HUDEP-2 (cell line): Measurements from ENCODE around the gene PCOLCE2.

Source experiments
- DNase-seq, 76 experiments: peaks; one replicate each; lab custom pipeline; 2025; ENCODE audit not compliant: unreplicated experiment in 76 of 76; lab: John Stamatoyannopoulos, UW

The PCOLCE2 gene

DNA sequence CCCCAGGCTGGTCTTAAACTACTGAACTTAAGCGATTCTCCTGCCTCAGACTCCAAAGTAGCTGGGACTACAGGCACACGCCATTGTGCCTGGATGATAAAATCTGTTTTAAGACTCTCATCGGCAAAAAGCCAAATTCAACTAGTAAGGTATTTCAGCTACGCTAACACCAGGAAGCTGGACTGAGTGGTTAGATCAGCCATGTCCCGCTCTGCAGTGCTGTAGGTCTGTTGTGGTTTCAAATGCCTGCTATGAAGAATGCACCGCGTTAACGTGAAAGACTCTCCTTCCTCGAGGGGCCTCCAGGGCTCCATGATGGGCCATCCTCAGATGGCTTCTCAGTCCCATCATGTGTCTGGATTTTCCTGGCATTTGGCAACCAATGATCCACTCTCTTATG is 70.2 kb downstream of the PCOLCE2 start:
- DNase-seq, result no peak

DNA sequence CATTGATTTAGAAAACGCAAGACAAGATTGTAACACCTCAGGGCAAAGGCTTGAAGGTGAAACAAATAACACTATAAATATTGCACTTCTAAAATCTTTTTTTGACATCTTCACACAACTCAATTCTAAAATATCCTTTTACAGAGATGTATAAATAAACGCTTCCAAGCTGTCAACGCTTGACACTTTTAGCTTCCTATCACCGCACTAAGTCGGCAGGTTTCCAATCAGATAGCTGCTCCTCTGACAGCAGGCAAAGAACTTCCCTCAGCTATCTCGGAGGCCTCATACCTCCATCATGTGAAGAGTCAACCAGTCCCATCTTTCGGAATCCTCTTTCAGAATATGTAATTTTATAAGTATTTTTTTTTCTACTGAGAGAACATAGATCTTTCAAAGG is 71.0 kb downstream of the PCOLCE2 start:
- peak in 5 of 76 experiments; percentile 6 to 65 (median 28) for DNase-seq

GRCh38 chr3:142817356-142817755 is 71.5 kb downstream of the PCOLCE2 start:
- DNase-seq, result no peak

GRCh38 chr3:142815803-142816202 is 73.1 kb downstream of the PCOLCE2 start:
- DNase-seq, result no peak

- no peak for DNase-seq
These were observed 79.6 kb downstream of the PCOLCE2 start for GRCh38 chr3:142809259-142809658.

- DNase-seq, result no peak
These were observed 80.6 kb downstream of the PCOLCE2 start for GRCh38 chr3:142808103-142808917.

GRCh38 chr3:142802891-142803290 is 86.0 kb downstream of the PCOLCE2 start:
- DNase-seq, result no peak

- no peak for DNase-seq
These were observed 87.1 kb downstream of the PCOLCE2 start for GRCh38 chr3:142801746-142802145.

DNA sequence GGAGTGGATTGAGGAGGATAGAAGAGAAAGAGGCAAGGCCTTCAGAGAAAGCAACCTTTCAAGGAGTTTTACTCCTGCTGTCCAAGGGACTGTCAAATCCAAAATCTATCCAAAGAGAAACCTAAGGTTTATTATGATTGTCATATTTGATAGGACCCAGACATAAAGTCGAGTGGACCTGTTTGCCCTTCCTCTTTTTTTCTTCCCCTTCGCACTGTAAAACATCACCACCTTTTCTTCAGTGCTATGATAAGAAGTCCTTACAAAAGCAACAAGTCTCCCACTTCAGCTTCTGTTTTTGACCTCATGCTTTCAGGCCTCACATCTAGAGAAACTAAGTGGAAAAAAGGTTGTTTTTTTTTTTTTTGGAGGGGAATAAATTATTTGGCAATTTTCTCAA is 92.1 kb downstream of the PCOLCE2 start:
- DNase-seq, result no peak

DNA sequence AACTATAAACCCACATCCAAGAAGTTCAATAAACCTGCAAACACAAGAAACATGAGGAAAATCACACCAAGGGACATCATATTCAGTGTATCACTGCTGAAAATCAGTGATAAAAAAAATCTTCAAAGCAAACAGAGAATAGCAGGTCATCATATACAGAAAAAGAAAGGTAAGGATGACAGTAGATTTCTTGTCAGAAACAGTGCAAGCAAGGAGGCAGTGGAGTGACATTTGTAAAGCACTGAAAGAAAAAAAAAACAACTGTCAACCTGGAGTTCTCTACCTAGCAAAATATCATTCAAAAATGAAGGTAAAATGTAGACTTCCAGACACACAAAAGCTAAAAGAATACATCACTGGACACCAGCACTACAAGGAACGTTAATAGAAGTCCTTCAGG is 93.6 kb downstream of the PCOLCE2 start:
- DNase-seq, result no peak

DNA sequence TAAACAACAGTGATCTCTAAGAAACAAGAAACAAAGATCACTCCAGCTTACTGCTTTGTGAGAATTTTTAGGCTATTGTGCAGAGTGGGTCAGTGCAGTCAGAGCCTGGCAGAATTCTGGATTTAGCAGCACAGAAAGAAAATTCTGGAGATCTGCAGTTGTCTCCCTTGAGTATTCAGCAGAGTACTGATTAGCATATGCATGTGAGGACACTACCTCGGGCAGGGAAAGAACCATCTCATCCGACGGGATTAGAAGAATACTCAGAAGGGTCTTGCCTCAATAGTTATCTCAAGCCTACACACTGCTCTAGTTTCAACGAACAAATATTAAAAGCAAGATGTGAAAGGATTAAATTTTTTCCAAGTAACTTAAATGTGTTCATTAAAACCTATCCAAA is 94.4 kb downstream of the PCOLCE2 start:
- DNase-seq, result no peak

GRCh38 chr3:142787719-142788118 is 101.2 kb downstream of the PCOLCE2 start:
- DNase-seq, result no peak

DNA sequence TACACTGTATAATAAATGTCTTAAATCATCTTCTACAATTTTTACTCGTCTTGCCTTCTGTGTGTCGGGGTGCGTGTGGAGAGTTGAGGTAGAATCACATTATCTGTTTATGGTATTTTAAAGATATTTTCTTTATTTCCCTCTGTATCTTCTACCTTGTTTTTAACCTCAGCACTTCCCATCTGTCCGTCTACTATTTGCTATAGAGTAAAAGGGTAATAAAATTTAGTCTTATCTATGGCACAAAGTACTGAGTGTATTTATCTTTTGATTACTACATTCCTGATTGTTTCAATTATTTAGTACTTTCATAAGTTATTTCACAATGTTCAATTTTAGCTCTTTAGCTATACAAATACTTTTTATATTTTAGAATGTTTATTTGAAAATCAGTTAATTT is 102.9 kb downstream of the PCOLCE2 start:
- DNase-seq, result no peak

- no peak for DNase-seq
These were observed 104.7 kb downstream of the PCOLCE2 start for GRCh38 chr3:142784228-142784627.

DNA sequence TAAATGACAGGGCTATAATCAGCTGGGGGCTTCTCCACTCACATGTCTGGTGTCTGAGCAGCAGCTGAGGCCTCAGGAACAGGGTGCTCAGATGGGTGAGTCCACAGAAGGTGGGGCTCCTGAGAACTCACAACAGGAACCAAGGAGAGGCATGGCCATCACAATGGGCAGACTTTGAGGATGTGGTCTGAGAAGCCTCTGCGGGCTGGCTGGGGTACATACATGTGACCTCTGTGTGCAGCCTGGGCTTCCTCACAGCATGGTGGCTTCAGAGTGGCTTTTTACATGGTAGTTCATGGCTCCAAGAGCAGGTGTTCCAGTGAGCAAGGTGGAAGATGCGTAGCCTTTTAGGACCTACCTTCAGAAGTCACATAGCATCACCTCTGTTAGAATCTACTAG is 106.3 kb downstream of the PCOLCE2 start:
- peak in 1 of 76 experiments; percentile 2 for DNase-seq

GRCh38 chr3:142779591-142779990 is 109.3 kb downstream of the PCOLCE2 start:
- DNase-seq, result no peak

DNA sequence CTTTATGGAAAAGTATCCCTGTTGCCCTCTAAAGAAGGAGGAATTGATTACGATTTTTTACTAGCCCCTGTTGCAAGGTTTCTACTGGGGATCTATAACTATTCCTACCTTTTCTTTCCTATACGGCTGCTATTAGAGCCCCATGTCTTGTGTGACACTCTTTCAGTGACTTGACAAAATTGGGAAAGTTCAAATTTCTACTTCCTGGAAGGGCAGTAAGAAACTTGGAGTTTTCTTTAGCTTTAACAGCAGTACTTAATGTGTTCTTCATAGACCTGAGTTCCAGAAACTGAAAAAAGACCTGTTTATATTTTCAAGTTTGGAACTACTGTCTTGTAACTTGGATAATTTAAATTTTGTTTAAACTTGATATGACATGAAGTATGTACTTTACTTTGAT is 110.3 kb downstream of the PCOLCE2 start:
- DNase-seq, result no peak

GRCh38 chr3:142777927-142778326 is 111.0 kb downstream of the PCOLCE2 start:
- no peak for DNase-seq

- no peak for DNase-seq
These were observed 120.5 kb downstream of the PCOLCE2 start for GRCh38 chr3:142768338-142768737.
